Stimulated activated CD4-positive, alpha-beta T cell treated with anti-CD3 and anti-CD28 coated beads, Interleukin-15, amount 100 ng/mL, for 24 hours (primary cell): ENCODE data around the gene NEGR1.

ENCODE experiments used
- DNase-seq: peaks from one replicate; pipeline ENCODE4 v3.0.0-alpha.2; 2020

NEGR1 gene

DNA sequence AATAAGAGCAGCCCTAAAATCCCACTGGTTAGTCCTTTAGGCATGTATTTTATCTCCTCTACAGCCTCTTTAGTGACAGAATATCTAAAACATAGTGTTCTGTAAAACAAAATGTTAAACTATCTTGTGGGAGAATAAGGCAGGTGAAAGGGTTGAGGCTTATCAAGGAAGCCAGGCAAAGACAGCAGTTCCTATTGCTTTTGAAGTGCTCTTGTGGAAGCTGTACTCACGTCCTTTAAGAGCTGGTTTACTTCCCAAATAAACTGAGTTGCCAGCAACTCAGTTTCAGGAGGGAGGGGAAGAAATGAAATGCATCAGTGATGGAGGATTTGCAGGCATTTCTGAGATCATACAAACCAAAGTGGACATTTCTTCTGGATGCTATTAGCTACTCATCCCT lies 671.9 kb downstream of the NEGR1 start:
- DNase-seq, result no peak

DNA sequence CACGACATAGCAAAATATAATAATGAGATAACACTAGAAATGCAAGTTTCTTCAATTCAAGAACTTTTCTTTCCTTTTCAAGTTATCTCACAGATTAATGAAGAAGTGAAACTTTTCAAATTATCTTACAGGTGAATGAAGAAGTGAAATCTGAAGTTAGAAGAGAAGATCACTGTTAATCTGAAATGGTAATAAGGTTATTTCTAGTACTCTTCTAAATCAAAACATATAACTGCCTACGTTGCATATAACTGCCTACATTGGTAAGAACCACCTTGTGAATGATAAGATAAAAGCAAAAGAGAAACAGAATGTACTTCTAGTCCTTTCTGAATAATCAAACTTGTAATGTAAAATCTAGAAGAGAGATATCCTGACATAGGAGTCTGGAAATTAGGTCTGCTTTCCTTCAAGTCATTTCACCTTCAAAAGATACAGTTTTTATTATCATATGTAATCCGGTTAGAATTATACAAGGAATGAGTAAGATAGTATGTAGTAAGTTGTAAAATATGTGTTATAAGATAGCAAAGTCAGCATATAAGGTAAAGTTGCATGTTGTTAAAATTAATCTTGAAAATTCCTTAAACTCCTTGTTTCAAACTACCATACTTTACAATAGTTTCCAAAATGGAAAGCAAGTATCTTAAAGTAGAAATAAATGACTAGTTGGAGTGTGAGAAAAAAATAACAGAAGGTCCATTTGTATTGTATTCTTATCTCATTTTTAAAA lies 679.1 kb downstream of the NEGR1 start:
- no peak for DNase-seq

DNA sequence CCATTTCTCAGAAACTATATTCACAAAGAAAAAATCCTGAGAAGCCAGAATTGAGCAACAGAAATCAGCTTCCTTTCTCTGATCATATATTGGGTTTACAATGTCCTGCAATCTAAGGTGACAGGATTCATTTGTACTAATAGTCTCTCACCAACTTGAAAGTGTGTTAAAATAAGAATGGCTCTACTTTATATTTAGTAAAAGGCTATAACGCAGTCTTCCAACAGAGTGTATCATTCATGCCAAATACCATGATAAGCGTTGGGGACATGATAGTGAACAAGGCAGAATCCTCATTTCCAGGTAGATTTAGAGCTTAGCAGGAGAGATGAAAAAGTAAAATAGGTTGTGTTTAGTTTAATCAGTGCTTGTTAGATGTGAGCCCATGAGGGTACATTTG lies 682.3 kb downstream of the NEGR1 start:
- DNase-seq, result no peak

DNA sequence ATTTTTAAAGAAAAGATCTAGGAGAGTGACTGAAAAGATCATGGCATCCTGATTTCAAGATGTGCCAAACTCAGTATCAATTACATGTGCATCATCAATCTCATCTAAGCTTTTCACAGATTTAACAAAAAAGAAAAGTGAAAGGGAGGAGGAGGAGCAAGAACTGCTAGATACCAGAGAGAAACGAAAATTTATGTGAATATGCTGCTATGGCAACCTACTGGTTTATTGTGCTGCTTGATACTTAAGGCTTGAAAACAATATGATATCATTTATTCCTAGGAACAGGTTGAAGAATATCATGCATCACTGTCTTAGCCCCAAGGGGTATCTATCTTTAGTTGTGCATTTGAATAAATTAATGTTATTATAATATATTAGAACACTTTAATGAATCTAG lies 683.0 kb downstream of the NEGR1 start:
- DNase-seq, result no peak

DNA sequence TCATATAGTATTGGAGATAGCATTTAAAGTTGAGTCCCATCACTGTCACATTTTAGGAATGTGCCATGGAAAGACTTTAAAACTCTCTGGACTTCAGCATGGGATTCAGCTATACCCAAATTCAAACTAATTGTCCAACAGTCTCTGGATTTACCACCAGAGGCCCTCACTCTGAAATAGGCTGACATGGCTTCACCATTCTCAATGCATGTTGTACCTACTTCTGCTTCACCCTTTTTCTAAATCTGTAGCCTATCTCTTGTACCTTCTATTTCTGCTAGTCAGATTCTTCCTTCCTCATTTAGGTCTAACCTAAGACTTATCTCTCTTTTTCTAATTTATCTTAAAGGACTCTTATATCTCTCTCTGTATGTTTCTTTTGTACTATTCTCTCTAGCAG lies 688.8 kb downstream of the NEGR1 start:
- DNase-seq, result no peak

DNA sequence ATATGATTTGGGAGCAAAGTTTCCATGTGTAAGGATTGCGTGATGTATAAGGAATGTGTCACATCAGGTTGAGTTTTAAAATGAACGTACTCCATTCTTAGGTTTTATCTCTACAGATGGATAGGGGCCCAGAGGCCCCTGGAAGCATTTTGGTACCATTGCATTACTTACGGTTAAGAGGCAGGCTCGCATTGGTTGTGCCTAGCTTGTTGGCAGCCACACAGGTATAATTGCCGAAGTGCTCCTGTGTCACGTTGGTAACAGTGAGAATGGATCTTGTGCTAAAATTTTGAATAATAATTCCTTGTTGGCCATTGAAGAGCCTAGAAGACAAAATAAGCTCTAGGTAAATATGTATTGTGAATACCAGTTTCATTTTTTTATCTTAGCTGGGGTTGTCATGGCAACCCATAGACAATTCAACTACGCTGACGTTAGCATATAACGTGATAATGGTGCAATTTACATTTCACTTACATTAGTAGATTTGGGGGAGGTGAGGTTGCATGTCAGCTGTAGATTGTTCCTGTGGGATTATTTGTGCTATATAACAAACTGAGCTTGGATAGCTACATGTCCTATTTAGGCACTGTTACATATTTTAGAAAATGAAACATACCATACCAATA lies 689.6 kb downstream of the NEGR1 start:
- DNase-seq, result no peak

DNA sequence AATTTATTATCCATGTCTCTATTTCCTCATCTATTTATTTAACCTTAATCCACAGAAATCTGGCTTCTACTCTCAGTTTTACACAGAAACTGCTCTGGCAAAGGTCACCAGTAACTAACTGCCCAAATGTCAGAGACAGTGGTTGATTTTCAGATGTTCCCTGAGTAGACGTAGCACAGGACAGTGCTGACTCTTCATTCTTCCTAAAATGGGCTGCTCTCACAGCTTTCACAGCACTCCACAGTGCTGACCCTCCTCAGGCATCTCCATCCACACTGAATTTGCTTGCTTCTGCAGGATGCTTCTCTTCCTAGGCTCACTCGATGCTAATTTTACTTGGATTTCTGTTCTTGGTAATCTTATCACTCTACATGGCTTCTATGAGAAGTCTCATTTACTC lies 693.3 kb downstream of the NEGR1 start:
- no peak for DNase-seq

DNA sequence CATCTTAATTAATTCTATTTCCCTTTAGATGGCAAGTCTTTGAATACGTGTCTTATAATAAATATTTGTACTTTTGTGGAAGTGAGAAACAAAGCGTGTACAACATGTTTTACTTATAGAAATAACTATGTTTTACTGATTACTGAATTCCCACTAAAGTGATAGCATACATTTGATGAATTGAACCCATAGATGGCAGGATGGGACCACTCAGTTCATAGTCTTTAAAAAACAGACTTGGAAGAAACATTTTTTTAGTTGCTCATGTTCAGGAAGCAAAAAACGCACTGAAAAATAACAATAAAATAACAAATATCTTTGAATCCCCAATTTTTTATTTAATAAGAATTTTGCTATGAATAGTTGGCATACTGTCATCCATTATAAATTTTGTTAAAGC lies 694.4 kb downstream of the NEGR1 start:
- DNase-seq, result no peak

DNA sequence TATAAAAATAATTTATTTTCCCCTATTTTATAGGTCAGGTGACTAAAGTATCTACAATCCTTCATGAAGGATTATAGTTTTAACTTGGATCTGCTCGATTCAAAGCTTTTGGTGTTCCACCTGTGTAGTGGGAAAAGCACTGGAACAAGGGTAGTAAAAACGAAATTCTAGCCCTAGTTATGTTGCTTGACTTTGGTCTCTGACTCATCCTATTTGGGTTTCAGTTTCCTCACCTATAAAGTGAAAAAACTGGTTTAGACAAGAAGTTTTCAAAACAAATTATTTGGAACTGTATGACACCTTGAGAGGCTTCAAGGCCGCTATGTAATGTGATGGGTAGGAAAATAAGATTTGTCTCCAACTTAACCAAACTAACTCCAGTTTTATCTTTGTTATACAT lies 696.3 kb downstream of the NEGR1 start:
- no peak for DNase-seq

DNA sequence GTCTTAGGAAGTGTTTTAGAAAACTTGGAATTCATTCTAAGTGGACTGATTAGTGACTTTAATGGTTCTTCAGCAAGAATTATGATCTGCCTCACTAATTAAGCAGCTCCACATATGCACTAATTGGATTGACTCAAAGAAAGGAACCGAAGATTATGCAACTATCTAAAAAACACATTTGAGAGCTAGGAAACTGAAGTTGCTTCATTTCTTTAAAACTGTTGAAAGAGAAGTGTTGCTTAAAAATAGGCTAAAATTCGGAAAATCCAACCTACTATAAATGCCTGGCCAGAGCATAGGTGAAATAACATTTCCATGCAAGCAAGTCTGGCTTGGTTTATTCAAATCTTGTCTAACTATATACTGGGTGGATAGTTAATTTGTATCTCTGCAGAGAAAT lies 698.6 kb downstream of the NEGR1 start:
- DNase-seq, result no peak

DNA sequence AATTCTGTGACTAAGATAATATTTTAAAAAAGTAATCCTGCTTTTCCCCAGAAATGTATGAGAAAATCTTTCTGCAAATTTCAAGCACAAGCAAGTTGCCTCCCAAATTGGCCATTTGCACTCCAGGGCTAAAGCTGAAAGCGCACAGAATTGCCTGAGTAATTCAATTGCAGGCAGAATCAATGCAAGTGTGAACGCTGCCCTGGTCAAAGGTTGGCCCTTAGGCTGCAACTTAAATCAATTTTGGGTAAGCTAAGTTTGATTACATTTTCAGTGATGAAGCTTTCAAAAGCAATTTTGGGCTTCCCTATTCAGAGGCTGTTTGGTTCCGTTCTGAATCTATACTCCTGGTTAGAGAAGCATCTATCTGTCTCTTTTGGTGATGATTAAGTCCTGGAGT lies 699.7 kb downstream of the NEGR1 start:
- no peak for DNase-seq

DNA sequence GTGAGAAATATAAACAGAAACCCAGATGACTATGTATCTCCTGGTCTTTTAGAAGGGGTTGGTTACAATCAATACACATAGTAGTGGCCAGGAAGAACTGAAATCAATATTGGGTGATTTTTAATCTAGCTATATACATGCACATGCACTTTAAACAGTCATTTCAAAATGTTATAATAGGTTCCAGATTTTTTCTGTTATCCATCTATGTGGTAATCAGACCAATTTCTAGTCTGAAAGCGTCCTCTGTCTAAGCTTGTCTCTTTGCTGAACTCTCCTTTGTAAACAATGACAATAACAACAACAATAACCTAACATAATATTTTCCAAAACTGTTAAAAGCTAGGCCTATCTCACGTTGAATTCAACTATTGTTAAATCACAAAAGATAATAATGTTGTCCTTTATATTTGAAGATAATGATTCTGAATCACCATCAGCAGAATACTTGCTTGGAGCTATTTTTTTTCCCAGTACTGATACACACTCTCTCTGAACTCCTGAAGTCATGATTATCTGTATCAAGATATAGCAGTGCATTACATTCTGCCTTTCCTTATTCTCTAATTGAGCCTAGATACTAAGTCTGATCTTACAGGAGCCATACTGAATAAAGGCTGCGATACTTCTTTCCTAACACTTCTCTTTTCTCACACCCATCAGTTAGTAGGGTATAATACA lies 704.7 kb downstream of the NEGR1 start:
- no peak for DNase-seq

DNA sequence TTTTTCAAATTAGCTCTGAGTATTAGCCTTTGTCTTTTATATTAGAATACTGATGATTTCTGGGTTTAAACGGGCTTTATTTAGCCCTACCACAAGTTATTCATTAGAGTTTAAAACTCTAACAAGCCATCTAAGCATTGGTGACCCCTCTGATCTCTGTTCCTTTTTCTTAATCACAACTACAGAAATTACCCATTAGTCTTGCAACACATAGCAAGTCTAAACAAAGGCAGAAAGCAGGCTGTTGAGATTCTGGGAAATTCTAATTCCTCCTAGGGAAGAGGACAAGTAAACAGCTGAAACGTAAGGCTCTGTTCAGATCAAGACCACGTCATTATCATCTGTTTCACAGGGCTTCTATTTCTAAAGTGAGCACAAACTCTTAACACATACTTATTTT lies 710.3 kb downstream of the NEGR1 start:
- DNase-seq, result no peak

DNA sequence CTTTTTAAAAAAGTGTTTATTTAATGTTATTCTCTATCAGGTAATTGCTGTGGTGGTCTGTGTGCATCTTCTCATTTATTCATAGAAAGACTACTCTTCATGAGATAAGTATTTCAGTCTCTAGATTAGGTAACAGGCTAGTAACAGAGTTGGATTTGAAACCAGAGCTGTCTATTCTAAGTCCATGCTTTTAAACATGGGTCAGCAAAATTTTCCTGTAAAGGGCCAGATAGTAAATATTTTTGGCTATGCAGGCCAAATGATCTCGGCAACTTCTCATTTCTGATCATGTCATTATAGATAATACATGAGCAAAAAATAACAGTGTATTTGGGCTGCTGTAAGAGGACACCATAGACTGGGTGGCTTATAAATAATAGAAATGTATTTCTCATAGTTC lies 715.9 kb downstream of the NEGR1 start:
- DNase-seq, result no peak

DNA sequence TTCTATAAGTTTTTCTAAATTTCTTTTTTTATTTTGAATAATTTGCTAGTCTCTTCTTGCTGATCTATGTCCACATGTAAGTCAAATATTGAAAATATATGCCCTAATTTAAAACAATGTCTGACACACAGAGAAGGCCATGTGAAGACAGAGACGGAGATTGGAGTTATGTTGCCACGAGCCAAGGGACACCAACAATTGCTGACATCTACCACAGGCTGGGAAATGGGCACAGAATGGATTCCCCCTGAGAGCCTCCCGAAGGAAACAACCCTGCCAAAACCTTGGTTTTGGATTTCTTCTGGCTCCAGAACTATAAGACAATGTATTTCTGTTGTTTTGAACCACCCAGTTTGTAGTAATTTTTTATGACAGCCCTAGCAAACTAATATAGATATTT lies 716.5 kb downstream of the NEGR1 start:
- DNase-seq, result no peak

DNA sequence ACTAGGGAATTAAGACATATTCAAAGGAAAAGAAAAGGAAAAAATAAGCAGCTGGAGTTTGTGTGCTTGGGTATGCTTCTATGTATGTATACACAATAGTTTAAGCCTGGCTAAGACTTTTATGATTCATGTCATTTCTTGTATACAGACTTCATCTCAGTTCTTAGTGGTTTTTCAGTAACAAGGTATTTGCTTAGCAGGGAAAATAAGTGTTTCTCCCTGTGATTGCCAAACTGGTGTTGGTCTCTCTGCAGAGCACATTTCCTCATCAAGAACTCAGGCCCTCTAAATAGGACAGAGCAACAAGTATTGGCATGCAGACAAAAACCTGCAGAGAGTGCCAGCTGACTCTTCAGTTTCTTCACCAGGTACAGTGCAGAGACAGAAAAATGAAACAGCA lies 717.1 kb downstream of the NEGR1 start:
- no peak for DNase-seq

DNA sequence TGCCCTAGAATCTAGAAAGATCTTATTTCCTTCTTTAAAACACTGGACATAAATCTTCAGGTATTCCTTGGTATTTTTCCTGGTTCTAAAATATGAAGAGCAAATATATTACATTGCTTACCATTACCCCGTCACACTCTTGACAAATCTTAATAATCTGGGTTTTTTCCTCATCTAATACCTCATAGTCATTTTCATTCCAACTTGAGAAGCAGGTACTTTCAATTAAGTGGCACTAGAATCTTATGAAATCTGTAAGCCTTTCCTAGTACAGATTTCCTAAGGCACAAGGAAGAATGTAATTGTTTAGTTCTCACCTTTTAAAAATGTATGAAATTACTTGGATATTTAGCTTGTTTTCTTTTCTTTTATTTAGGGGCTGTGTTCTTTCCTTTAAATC lies 720.0 kb downstream of the NEGR1 start:
- DNase-seq, result no peak

DNA sequence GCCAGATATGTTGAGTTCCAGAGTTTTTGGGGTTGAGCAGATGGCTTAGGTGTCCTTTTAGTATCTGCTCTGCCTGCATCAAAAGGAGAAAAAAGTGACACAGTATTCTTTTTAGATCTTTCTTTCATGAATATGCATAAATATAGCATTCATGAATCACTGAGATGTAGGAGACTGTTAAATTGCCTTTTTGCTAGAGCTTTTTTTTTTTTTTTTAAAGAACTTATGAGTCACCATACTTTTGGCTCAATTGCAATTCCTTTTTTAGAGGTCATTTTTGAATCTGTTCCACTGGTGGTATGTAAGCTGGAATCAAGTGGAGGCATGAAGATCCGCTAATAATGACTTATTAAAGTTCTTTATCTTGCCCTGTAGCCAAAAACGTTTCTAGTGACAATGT lies 720.6 kb downstream of the NEGR1 start:
- DNase-seq, result no peak

DNA sequence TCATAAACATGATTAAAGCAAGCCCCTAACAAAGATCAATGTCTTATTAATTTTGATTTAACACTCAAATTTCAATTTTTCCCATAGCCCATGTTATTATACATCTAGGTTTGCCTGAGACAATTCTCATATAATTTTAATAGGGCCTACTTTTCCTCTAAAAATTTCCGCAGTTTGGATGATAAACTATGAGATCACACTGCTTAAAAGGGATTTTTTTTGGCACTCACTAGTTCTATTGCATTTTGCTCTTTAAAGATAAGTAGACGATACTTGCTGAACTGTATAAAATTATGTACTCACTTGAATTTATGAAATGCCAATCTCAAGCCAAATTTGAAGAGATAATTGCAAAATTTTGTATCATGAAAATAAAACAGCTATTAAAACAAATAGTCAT lies 721.1 kb downstream of the NEGR1 start:
- DNase-seq, result no peak

DNA sequence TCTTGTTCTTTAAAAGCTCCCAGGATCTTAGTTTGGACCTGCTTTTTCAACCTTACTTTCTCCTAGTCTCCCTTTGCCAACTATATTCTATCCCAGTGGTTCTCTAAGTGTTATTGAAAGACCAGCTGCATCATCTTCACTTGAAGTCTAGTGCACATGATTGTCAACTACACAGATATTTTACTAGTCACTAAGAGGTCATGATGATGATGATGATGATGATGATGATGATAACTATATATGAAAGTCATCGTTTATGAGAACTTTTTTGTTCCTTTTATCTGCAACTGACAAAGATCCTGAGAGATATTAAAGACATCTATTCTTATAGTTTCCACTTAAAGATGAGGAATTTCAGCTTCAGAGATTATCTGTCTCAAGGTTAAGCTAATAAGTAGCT lies 722.5 kb downstream of the NEGR1 start:
- no peak for DNase-seq

DNA sequence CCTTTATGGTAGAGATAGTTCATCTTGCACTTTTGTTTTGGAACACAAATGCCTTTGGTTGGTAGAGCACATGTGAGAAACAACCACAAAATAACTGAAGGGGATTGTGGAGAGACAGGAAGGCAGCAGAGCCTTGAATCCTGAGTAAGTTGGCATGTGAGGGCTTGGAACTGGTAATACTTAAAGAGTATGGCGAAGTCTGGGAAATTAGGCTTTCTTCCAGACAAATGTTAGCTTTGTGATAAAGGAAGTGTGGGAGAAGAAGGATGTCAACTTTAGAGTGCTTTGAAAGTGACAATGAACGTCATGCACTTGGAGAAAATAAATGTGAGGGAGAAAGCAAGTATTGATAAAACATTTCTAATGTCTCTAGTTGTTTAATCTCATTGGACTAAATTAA lies 725.2 kb downstream of the NEGR1 start:
- DNase-seq, result no peak

DNA sequence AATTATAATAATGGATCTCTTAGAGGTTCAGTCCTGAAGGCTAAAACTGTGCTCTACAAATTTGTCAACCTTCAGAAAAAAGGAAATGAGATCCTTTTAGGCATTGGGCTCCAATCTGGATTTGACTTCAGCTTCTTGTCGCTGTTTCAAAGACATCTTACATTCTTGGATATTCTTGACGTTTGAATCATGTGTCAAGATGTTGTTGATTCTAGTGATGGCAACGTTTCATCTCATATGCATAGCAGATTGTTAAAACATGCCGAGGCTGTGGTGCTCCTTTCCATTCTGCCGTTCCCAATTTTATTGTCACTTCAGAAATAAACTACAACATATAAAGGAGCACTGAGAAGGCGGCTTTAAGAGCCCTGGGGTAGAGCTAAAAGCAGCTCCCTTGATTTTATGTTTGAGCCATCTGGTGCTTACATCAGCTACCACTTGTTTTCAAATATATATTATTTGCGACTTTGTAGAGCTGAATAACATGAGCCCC lies 733.9 kb downstream of the NEGR1 start:
- DNase-seq, result no peak

DNA sequence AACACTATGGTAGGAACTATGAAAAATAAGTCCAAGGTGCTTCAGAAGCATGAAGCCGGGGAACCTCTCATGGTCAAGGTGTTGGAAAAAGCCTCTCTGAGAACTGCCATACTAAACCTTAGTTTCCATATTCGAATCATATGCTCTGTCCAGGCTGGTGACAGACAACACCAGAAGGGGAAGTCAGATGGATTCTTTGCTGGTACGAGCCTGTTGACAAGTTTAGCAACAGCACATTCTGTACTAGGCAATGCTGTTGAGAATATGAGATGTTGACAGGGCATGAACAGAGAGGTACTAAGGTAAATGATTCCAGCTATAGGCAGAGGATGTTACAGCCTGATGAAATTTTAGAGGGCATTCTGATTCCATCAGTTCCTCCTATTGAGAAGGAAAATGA lies 740.2 kb downstream of the NEGR1 start:
- no peak for DNase-seq

DNA sequence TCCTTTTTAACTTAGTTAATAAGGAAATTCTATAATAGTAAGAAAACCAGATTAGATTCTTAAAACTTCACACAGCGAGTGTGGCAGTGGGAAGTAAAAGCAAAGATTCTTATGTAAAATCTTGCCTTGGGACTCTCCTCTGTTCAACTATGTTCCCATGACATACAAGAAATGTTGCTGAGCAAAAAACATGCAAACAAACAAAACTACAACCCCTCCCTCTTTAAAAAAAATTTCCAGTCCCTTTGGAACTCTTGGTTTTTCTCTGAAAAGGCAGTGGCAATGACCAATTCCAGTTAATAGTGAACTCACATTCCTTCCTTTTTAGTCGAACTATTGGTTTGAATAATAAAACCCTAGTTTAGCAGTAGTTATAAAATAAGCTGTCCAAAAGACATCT lies 748.4 kb downstream of the NEGR1 start:
- DNase-seq, result no peak
